GM18502 (cell line): ENCODE data around the gene COL4A1.

Source experiments
- ATAC-seq: cut with Tn5 transposase; IDR thresholded peaks from one replicate; pipeline ENCODE4 v1.9.1; 2021; ENCODE audit warnings: mild to moderate bottlenecking; ENCODE audit not compliant: unreplicated experiment, poor library complexity

Gene COL4A1

GRCh38 chr13:110342474-110342873 lies 35.5 kb upstream of the COL4A1 start:
- ATAC-seq, result no peak

- peak; percentile 68 for ATAC-seq
These were observed 34.7 kb upstream of the COL4A1 start for GRCh38 chr13:110341445-110342244.

GRCh38 chr13:110340812-110341444 lies 34.0 kb upstream of the COL4A1 start:
- peak; percentile 73 for ATAC-seq

- no peak for ATAC-seq
These were observed 33.1 kb upstream of the COL4A1 start for GRCh38 chr13:110339975-110340550.

- ATAC-seq, result no peak
These were observed 32.3 kb upstream of the COL4A1 start for GRCh38 chr13:110339263-110339662.

- no peak for ATAC-seq
These were observed 31.6 kb upstream of the COL4A1 start for GRCh38 chr13:110338441-110339101.

- no peak for ATAC-seq
These were observed 30.3 kb upstream of the COL4A1 start for GRCh38 chr13:110337247-110337646.

- ATAC-seq, result no peak
These were observed 29.7 kb upstream of the COL4A1 start for GRCh38 chr13:110336681-110337080.

- ATAC-seq, result no peak
These were observed 29.2 kb upstream of the COL4A1 start for GRCh38 chr13:110336108-110336507.

- no peak for ATAC-seq
These were observed 28.0 kb upstream of the COL4A1 start for GRCh38 chr13:110334841-110335490.

- no peak for ATAC-seq
These were observed 27.3 kb upstream of the COL4A1 start for GRCh38 chr13:110334256-110334655.

- no peak for ATAC-seq
These were observed 26.9 kb upstream of the COL4A1 start for GRCh38 chr13:110333837-110334236.

- ATAC-seq, result no peak
These were observed 25.8 kb upstream of the COL4A1 start for GRCh38 chr13:110332750-110333149.

- no peak for ATAC-seq
These were observed 24.4 kb upstream of the COL4A1 start for GRCh38 chr13:110331362-110331761.

- no peak for ATAC-seq
These were observed 23.6 kb upstream of the COL4A1 start for GRCh38 chr13:110330491-110331011.

GRCh38 chr13:110329798-110330461 lies 23.0 kb upstream of the COL4A1 start:
- ATAC-seq, result no peak

GRCh38 chr13:110329258-110329657 lies 22.3 kb upstream of the COL4A1 start:
- no peak for ATAC-seq

GRCh38 chr13:110328573-110328972 lies 21.6 kb upstream of the COL4A1 start:
- no peak for ATAC-seq

GRCh38 chr13:110327051-110327721 lies 20.2 kb upstream of the COL4A1 start:
- ATAC-seq, result no peak
